Stomach (tissue), 4 donors: ENCODE data around the gene KRTAP5-11.
"Not testable (repeated sequence)": the region's sequence is repeated elsewhere in the genome, so short reads cannot be mapped to it uniquely, and the experiment has no call there.

ENCODE experiments used
- POLR2A ChIP-seq, 4 donors: fragments of 450-650 bp; IDR thresholded peaks; one replicate each; pipeline ENCODE4 v1.6.1; 2016; ENCODE audit warnings: antibody characterized with exemption in 4 of 4, control low read depth in 2 of 4, mild to moderate bottlenecking in 1 of 4, moderate library complexity in 1 of 4
- TF ChIP-seq, protein P1 (sequence below), 7 experiments: fragments of 450-650 bp in 4 of 7; fragments of 200-600 bp in 3 of 7; sonication (generic) in 3 of 7; IDR thresholded peaks; one replicate each; pipeline ENCODE4 v1.5.1; 2016 to 2019; ENCODE audit warnings: antibody characterized with exemption in 7 of 7, control low read depth in 2 of 7, mild to moderate bottlenecking in 1 of 7

DNA sequence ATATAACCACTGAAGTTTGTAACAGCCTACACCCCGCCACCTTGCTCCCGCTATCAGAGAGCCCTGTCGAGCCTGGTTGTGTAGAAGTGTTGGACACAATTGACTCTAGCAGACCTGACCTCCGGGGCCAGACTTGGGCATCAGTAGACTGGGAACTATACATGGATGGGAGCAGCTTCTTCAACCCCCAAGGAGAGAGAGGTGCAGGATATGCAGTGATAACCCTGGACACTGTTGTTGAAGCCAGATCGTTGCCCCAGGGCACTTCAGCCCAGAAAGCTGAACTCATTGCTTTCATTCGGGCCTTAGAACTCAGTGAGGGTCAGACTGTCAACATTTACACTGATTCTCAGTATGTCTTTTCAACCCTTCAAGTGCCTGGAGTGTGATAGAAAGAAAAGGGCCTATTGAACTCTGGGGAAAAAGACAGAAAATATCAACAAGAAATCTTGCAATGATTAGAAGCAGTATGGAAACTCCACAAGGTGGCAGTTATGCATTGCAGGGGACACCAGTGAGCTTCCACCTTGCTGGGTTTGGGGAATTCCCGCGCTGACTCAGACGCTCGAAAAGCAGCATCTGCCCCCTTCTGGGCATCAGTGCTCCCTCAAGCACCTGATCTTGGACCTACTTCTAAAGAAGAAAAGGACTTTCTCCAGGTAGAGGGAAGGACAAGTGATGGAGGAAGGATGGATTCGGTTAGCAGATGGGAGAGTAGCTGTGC lies 6.3 kb upstream of the KRTAP5-11 start:
- TF ChIP-seq, protein P1, sequence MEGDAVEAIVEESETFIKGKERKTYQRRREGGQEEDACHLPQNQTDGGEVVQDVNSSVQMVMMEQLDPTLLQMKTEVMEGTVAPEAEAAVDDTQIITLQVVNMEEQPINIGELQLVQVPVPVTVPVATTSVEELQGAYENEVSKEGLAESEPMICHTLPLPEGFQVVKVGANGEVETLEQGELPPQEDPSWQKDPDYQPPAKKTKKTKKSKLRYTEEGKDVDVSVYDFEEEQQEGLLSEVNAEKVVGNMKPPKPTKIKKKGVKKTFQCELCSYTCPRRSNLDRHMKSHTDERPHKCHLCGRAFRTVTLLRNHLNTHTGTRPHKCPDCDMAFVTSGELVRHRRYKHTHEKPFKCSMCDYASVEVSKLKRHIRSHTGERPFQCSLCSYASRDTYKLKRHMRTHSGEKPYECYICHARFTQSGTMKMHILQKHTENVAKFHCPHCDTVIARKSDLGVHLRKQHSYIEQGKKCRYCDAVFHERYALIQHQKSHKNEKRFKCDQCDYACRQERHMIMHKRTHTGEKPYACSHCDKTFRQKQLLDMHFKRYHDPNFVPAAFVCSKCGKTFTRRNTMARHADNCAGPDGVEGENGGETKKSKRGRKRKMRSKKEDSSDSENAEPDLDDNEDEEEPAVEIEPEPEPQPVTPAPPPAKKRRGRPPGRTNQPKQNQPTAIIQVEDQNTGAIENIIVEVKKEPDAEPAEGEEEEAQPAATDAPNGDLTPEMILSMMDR (IDR thresholded peaks at IDR 0.05): not testable (repeated sequence)
- TF ChIP-seq POLR2A (IDR thresholded peaks at IDR 0.05): not testable (repeated sequence)
